ENCODE measurements around the gene NTHL1.

Gene NTHL1

GRCh38 chr16:2063861-2064260, 16.2 kb upstream of the NTHL1 start:
- no peak overlapping the region for H3K4me3 ChIP-seq (ENCODE audit: low read length)
- DNase-seq (ENCODE audit: low read depth): no peak
- TF ChIP-seq CTCF (IDR thresholded peaks at IDR 0.05; ENCODE audit: insufficient read depth, low read depth, low read length, missing control alignments): no peak

GRCh38 chr16:2062801-2063200, 15.2 kb upstream of the NTHL1 start:
- TF ChIP-seq CTCF (IDR thresholded peaks at IDR 0.05; ENCODE audit: insufficient read depth, low read depth, low read length, missing control alignments): no peak
- no peak overlapping the region for H3K4me3 ChIP-seq (ENCODE audit: low read length)
- DNase-seq (ENCODE audit: low read depth): no peak

GRCh38 chr16:2061526-2061925, 13.9 kb upstream of the NTHL1 start:
- no peak for TF ChIP-seq CTCF (IDR thresholded peaks at IDR 0.05; ENCODE audit: insufficient read depth, low read depth, low read length, missing control alignments)
- no peak for DNase-seq (ENCODE audit: low read depth)
- no peak overlapping the region for H3K4me3 ChIP-seq (ENCODE audit: low read length)

- DNase-seq (ENCODE audit: low read depth): no peak
- no peak overlapping the region for H3K4me3 ChIP-seq (ENCODE audit: low read length)
- TF ChIP-seq CTCF (IDR thresholded peaks at IDR 0.05; ENCODE audit: insufficient read depth, low read depth, low read length, missing control alignments): no peak
Observed at GRCh38 chr16:2061023-2061422, 13.4 kb upstream of the NTHL1 start.

- TF ChIP-seq CTCF (IDR thresholded peaks at IDR 0.05; ENCODE audit: insufficient read depth, low read depth, low read length, missing control alignments): no peak
- no peak overlapping the region for H3K4me3 ChIP-seq (ENCODE audit: low read length)
- no peak for DNase-seq (ENCODE audit: low read depth)
Observed at GRCh38 chr16:2060346-2060745, 12.7 kb upstream of the NTHL1 start.

GRCh38 chr16:2058872-2059271, 11.2 kb upstream of the NTHL1 start:
- no peak for TF ChIP-seq CTCF (IDR thresholded peaks at IDR 0.05; ENCODE audit: insufficient read depth, low read depth, low read length, missing control alignments)

GRCh38 chr16:2058420-2058819, 10.8 kb upstream of the NTHL1 start:
- TF ChIP-seq CTCF (IDR thresholded peaks at IDR 0.05; ENCODE audit: insufficient read depth, low read depth, low read length, missing control alignments): no peak
- DNase-seq (ENCODE audit: low read depth): no peak
- no peak overlapping the region for H3K4me3 ChIP-seq (ENCODE audit: low read length)

More at GRCh38 chr16:2058872-2059271, 11.2 kb upstream of the NTHL1 start:
- H3K4me3 ChIP-seq (ENCODE audit: low read length): no peak overlapping the region
- no peak for DNase-seq (ENCODE audit: low read depth)

Data from epithelial cell of esophagus (primary cell).